GM18498 (cell line): Measurements from ENCODE around the gene SAMD14.

Source experiments
- ATAC-seq: cut with Tn5 transposase; IDR thresholded peaks from one replicate; pipeline ENCODE4 v1.9.1; 2021; ENCODE audit warnings: mild to moderate bottlenecking, moderate library complexity; ENCODE audit not compliant: unreplicated experiment

The SAMD14 gene

GRCh38 chr17:50165466-50165865, 35.5 kb upstream of the SAMD14 start:
- ATAC-seq: no peak

- no peak for ATAC-seq
Measured at GRCh38 chr17:50165066-50165465, 35.1 kb upstream of the SAMD14 start.

- no peak for ATAC-seq
Measured at GRCh38 chr17:50164697-50164988, 34.7 kb upstream of the SAMD14 start.

GRCh38 chr17:50163843-50164696, 34.1 kb upstream of the SAMD14 start:
- ATAC-seq: no peak

GRCh38 chr17:50162466-50163254, 32.7 kb upstream of the SAMD14 start:
- ATAC-seq: no peak

- no peak for ATAC-seq
Measured at GRCh38 chr17:50161911-50162288, 31.9 kb upstream of the SAMD14 start.

- peak; percentile 86 for ATAC-seq
Measured at GRCh38 chr17:50161023-50161910, 31.3 kb upstream of the SAMD14 start.

- no peak for ATAC-seq
Measured at GRCh38 chr17:50157891-50158290, 27.9 kb upstream of the SAMD14 start.

GRCh38 chr17:50155115-50155819, 25.3 kb upstream of the SAMD14 start:
- no peak for ATAC-seq

GRCh38 chr17:50154604-50155003, 24.6 kb upstream of the SAMD14 start:
- no peak for ATAC-seq

GRCh38 chr17:50153650-50154575, 24.0 kb upstream of the SAMD14 start:
- no peak for ATAC-seq

GRCh38 chr17:50152736-50153135, 22.8 kb upstream of the SAMD14 start:
- no peak for ATAC-seq

GRCh38 chr17:50151937-50152547, 22.1 kb upstream of the SAMD14 start:
- ATAC-seq: peak; percentile 30

GRCh38 chr17:50151041-50151936, 21.3 kb upstream of the SAMD14 start:
- ATAC-seq: peak; percentile 39

GRCh38 chr17:50150354-50151040, 20.5 kb upstream of the SAMD14 start, which contains the start of gene PPP1R9B:
Gene PPP1R9B (minus strand): TSS chr17:50150677. CDS start chr17:50150513, 164 bp downstream.
- no peak for ATAC-seq

GRCh38 chr17:50149417-50150353, 19.7 kb upstream of the SAMD14 start:
- ATAC-seq: no peak

- ATAC-seq: no peak
Measured at GRCh38 chr17:50149091-50149416, 19.1 kb upstream of the SAMD14 start.
